CD4-positive, alpha-beta memory T cell (primary cell): ENCODE data around the gene TMEM184B. TPM values are rescaled to one million over a fixed set of nuclear protein-coding genes. Genes with fewer than 3 reads are reported as not detected.

Source experiments
- CTCF ChIA-PET: fragments of 350-600 bp; sonication (Branson Sonifier 250); formaldehyde crosslinking; loops from one replicate; lab custom pipeline; 2021; ENCODE audit warnings: inconsistent platforms; ENCODE audit not compliant: partially characterized antibody; lab: Charles Lee
- POLR2A ChIA-PET: fragments of 350-600 bp; sonication (Branson Sonifier 250); formaldehyde crosslinking; loops from one replicate; lab custom pipeline; 2021; ENCODE audit not compliant: partially characterized antibody; lab: Charles Lee
- DNase-seq, 5 donors: peaks; one replicate each; pipeline versions ENCODE4 v3.0.0 to v3.0.0-alpha.2; 2020 to 2022; ENCODE audit warnings: mixed read lengths in 1 of 5
- H3K27ac ChIP-seq: one replicate; pipeline ENCODE4 v1.7.0; 2013; ENCODE audit warnings: low read depth, low read length
- H3K27me3 ChIP-seq: 2 replicates; pipeline ENCODE4 v1.7.0; 2013; ENCODE audit warnings: mild to moderate bottlenecking, low read length, moderate library complexity; ENCODE audit not compliant: insufficient read depth
- H3K36me3 ChIP-seq: 2 replicates; pipeline ENCODE4 v1.7.0; 2013; ENCODE audit warnings: mild to moderate bottlenecking, low read length, moderate library complexity; ENCODE audit not compliant: insufficient read depth
- H3K4me1 ChIP-seq: 2 replicates; pipeline ENCODE4 v1.7.0; 2013; ENCODE audit warnings: mild to moderate bottlenecking, low read length, moderate library complexity; ENCODE audit not compliant: insufficient read depth
- H3K4me3 ChIP-seq, 2 donors: one replicate each; pipeline ENCODE4 v1.7.0; 2013; ENCODE audit warnings: low read length in 2 of 2, mild to moderate bottlenecking in 1 of 2
- H3K9me3 ChIP-seq, 2 donors: one replicate each; pipeline ENCODE4 v1.7.0; 2013; ENCODE audit warnings: low read length in 2 of 2, control low read depth in 1 of 2; ENCODE audit not compliant: control insufficient read depth in 1 of 2
- H3K27ac Mint-ChIP-seq, 7 donors: one replicate each; pipeline ENCODE4 v1.8.0; 2020 to 2021; ENCODE audit warnings: mixed read lengths in 7 of 7, mild to moderate bottlenecking in 6 of 7, inconsistent platforms in 3 of 7, moderate library complexity in 3 of 7
- H3K27me3 Mint-ChIP-seq, 2 donors: one replicate each; pipeline ENCODE4 v1.8.0; 2020 to 2021; ENCODE audit warnings: mixed read lengths in 2 of 2
- H3K36me3 Mint-ChIP-seq, 2 donors: one replicate each; pipeline ENCODE4 v1.8.0; 2020 to 2021; ENCODE audit warnings: mixed read lengths in 2 of 2, inconsistent platforms in 1 of 2, mild to moderate bottlenecking in 1 of 2
- H3K4me1 Mint-ChIP-seq, 4 donors: one replicate each; pipeline ENCODE4 v1.8.0; 2020 to 2021; ENCODE audit warnings: mixed read lengths in 4 of 4, mild to moderate bottlenecking in 1 of 4
- H3K4me3 Mint-ChIP-seq, 8 donors: one replicate each; pipeline ENCODE4 v1.8.0; 2020 to 2021; ENCODE audit warnings: mixed read lengths in 8 of 8, mild to moderate bottlenecking in 7 of 8, moderate library complexity in 6 of 8, inconsistent platforms in 3 of 8
- H3K9me3 Mint-ChIP-seq, 8 donors: one replicate each; pipeline ENCODE4 v1.8.0; 2020 to 2021; ENCODE audit warnings: mixed read lengths in 8 of 8, mild to moderate bottlenecking in 5 of 8, inconsistent platforms in 3 of 8, moderate library complexity in 1 of 8
- intact Hi-C: fragments of 100-400 bp; cut with micrococcal nuclease; formaldehyde crosslinking; loops from one replicate; pipeline ENCODE4 v1.15.1; 2023
- polyA plus RNA-seq, 2 donors: library from polyadenylated mRNA; unstranded; fragments of 300-500 nt; fragmentation: Illumina TruSeq; gene quantifications; one replicate each; pipeline ENCODE4 v1.2.3, GENCODE V29; 2021
- total RNA-seq, 2 experiments: library from RNA; stranded (reverse); gene quantifications; one replicate each; pipeline ENCODE4 v1.2.3, GENCODE V29; 2021

TMEM184B gene
- total and polyA plus RNA-seq, 4 experiments from 2014 or later, result 9.0 to 36.6 (median 29.7) TPM

GRCh38 chr22:38214302-38215056 lies 58.3 kb downstream of the TMEM184B start:
- Mint-ChIP-seq H3K4me1 (peaks cover 15 to 49% (median 34%) of the 10 kb centered on the region in 4 donors), H3K36me3 (peaks cover 0 to 5% of the 10 kb centered on the region in 2 donors), H3K4me3 (peak overlapping the region; percentile 24 to 78 (median 66)), H3K27me3 (no peaks in the 10 kb centered on the region), H3K27ac (peak overlapping the region; percentile 42 to 91 (median 75)), H3K9me3 (peaks cover 0 to 2% (median 0%) of the 10 kb centered on the region in 8 donors)
- intact Hi-C loops, result loop anchor here (1.0 kb wide), 2 partner anchors 12 to 33 kb away; partner anchors contain the start of gene PLA2G6
- Histone ChIP-seq H3K4me1 (peaks cover 29% of the 10 kb centered on the region), H3K27me3 (no peaks in the 10 kb centered on the region), H3K9me3 (no peaks in the 10 kb centered on the region), H3K36me3 (no peaks in the 10 kb centered on the region), H3K4me3 (peak overlapping the region in 1 of 2 donors; percentile 19), H3K27ac (peak overlapping the region; percentile 43)
- ChIA-PET POLR2A (interaction anchor here (0.6 to 7.1 kb wide), 8 partner anchors 8 to 101 kb away, joined by 3 to 72 read pairs (median 6); partner anchors contain the start of genes MAFF, PLA2G6 and TMEM184B), CTCF (interaction anchor here (0.7 to 3.0 kb wide), 7 partner anchors 8 to 99 kb away, joined by 3 to 13 read pairs (median 3); partner anchors contain the start of genes MAFF and PLA2G6)
- peak; percentile 80 to 85 (median 82) for DNase-seq

- Mint-ChIP-seq H3K4me1 (peaks cover 10 to 44% (median 28%) of the 10 kb centered on the region in 4 donors), H3K9me3 (peaks cover 0 to 2% (median 0%) of the 10 kb centered on the region in 8 donors), H3K27ac (peak overlapping the region in 4 of 7 donors; percentile 37 to 82 (median 61)), H3K27me3 (no peaks in the 10 kb centered on the region), H3K4me3 (peak overlapping the region in 7 of 8 donors; percentile 24 to 78 (median 62)), H3K36me3 (peaks cover 0 to 2% of the 10 kb centered on the region in 2 donors)
- peak overlapping the region; percentile 43 for H3K27ac ChIP-seq
- intact Hi-C loops, result loop anchor here (1.0 kb wide), 2 partner anchors 12 to 33 kb away; partner anchors contain the start of gene PLA2G6
- H3K4me3 ChIP-seq, result peak overlapping the region in 1 of 2 donors; percentile 19
- no peaks in the 10 kb centered on the region for H3K27me3 ChIP-seq
- ChIA-PET CTCF (interaction anchor here (1.1 to 3.0 kb wide), 2 partner anchors 8 to 11 kb away, joined by 3 to 13 read pairs; partner anchors contain the start of gene MAFF), POLR2A (interaction anchor here (0.9 to 7.1 kb wide), 5 partner anchors 8 to 54 kb away, joined by 3 to 72 read pairs (median 9); partner anchors contain the start of genes MAFF and PLA2G6)
- H3K36me3 ChIP-seq, result no peaks in the 10 kb centered on the region
- H3K4me1 ChIP-seq, result peaks cover 24% of the 10 kb centered on the region
- H3K9me3 ChIP-seq, result no peaks in the 10 kb centered on the region
- DNase-seq, result no peak
These were observed 58.9 kb downstream of the TMEM184B start for GRCh38 chr22:38213990-38214301.

- Mint-ChIP-seq H3K27ac (peak overlapping the region in 6 of 7 donors; percentile 11 to 82 (median 36)), H3K27me3 (no peaks in the 10 kb centered on the region), H3K36me3 (peaks cover 0 to 2% of the 10 kb centered on the region in 2 donors), H3K4me1 (peaks cover 10 to 39% (median 24%) of the 10 kb centered on the region in 4 donors), H3K4me3 (peak overlapping the region in 7 of 8 donors; percentile 1 to 60 (median 31)), H3K9me3 (peaks cover 0 to 2% (median 0%) of the 10 kb centered on the region in 8 donors)
- H3K9me3 ChIP-seq, result no peaks in the 10 kb centered on the region
- H3K4me1 ChIP-seq, result peaks cover 19% of the 10 kb centered on the region
- intact Hi-C loops, result no loop called here
- CTCF ChIA-PET, result no interaction called here
- DNase-seq, result no peak
- no peaks in the 10 kb centered on the region for H3K36me3 ChIP-seq
- no peak overlapping the region for H3K27ac ChIP-seq
- POLR2A ChIA-PET, result interaction anchor here (1.5 to 7.1 kb wide), 4 partner anchors 7 to 32 kb away, joined by 9 to 72 read pairs (median 12); partner anchors contain the start of genes MAFF and PLA2G6
- no peak overlapping the region for H3K4me3 ChIP-seq
- no peaks in the 10 kb centered on the region for H3K27me3 ChIP-seq
These were observed 59.4 kb downstream of the TMEM184B start for GRCh38 chr22:38213319-38213989.

GRCh38 chr22:38212442-38212841 lies 60.4 kb downstream of the TMEM184B start:
- CTCF ChIA-PET, result no interaction called here
- Mint-ChIP-seq H3K4me1 (peaks cover 5 to 31% (median 17%) of the 10 kb centered on the region in 4 donors), H3K4me3 (no peak overlapping the region), H3K36me3 (peaks cover 0 to 2% of the 10 kb centered on the region in 2 donors), H3K27ac (peak overlapping the region in 2 of 7 donors; percentile 27 to 71), H3K27me3 (no peaks in the 10 kb centered on the region), H3K9me3 (peaks cover 0 to 1% (median 0%) of the 10 kb centered on the region in 8 donors)
- no peak overlapping the region for H3K27ac ChIP-seq
- POLR2A ChIA-PET, result interaction anchor here (2.7 kb wide), 1 partner anchor 10 kb away, joined by 12 read pairs; the partner anchor contains the start of gene MAFF
- intact Hi-C loops, result no loop called here
- peaks cover 12% of the 10 kb centered on the region for H3K4me1 ChIP-seq
- H3K4me3 ChIP-seq, result no peak overlapping the region
- no peaks in the 10 kb centered on the region for H3K27me3 ChIP-seq
- no peaks in the 10 kb centered on the region for H3K9me3 ChIP-seq
- DNase-seq, result no peak
- no peaks in the 10 kb centered on the region for H3K36me3 ChIP-seq

GRCh38 chr22:38211556-38211955 lies 61.3 kb downstream of the TMEM184B start:
- DNase-seq, result no peak
- Histone ChIP-seq H3K4me3 (no peak overlapping the region), H3K4me1 (peaks cover 12% of the 10 kb centered on the region), H3K27ac (no peak overlapping the region), H3K36me3 (no peaks in the 10 kb centered on the region), H3K9me3 (no peaks in the 10 kb centered on the region), H3K27me3 (no peaks in the 10 kb centered on the region)
- intact Hi-C loops, result no loop called here
- Mint-ChIP-seq H3K27me3 (no peaks in the 10 kb centered on the region), H3K36me3 (peaks cover 0 to 2% of the 10 kb centered on the region in 2 donors), H3K27ac (peak overlapping the region in 1 of 7 donors; percentile 57), H3K9me3 (no peaks in the 10 kb centered on the region), H3K4me1 (peaks cover 5 to 31% (median 17%) of the 10 kb centered on the region in 4 donors), H3K4me3 (no peak overlapping the region)
- POLR2A ChIA-PET, result interaction anchor here (2.7 kb wide), 1 partner anchor 9 kb away, joined by 12 read pairs; the partner anchor contains the start of gene MAFF
- CTCF ChIA-PET, result no interaction called here

- ChIA-PET POLR2A (no interaction called here), CTCF (no interaction called here)
- peaks cover 15 to 34% (median 24%) of the 10 kb centered on the region in 4 donors for H3K4me1 Mint-ChIP-seq
- peak overlapping the region in 1 of 7 donors; percentile 57 for H3K27ac Mint-ChIP-seq
- H3K27me3 Mint-ChIP-seq, result no peaks in the 10 kb centered on the region
- peak in 1 of 5 donors; percentile 5 for DNase-seq
- H3K36me3 ChIP-seq, result no peaks in the 10 kb centered on the region
- no peak overlapping the region for H3K27ac ChIP-seq
- no peak overlapping the region for H3K4me3 ChIP-seq
- peaks cover 16% of the 10 kb centered on the region for H3K4me1 ChIP-seq
- no peak overlapping the region for H3K4me3 Mint-ChIP-seq
- no peaks in the 10 kb centered on the region for H3K9me3 Mint-ChIP-seq
- intact Hi-C loops, result no loop called here
- no peaks in the 10 kb centered on the region for H3K27me3 ChIP-seq
- peaks cover 0 to 2% of the 10 kb centered on the region in 2 donors for H3K36me3 Mint-ChIP-seq
- no peaks in the 10 kb centered on the region for H3K9me3 ChIP-seq
These were observed 64.2 kb downstream of the TMEM184B start for GRCh38 chr22:38208551-38208968.
